HEK293T (cell line): ENCODE results near the gene CHIT1.

ENCODE experiments used
- CTCF ChIA-PET: fragments of 350-600 bp; formaldehyde crosslinking; extraction: SDS; loops from one replicate; lab custom pipeline; 2021; ENCODE audit warnings: antibody characterized with exemption, inconsistent platforms; lab: Yijun Ruan, JAX
- POLR2A ChIA-PET: fragments of 350-600 bp; formaldehyde crosslinking; extraction: SDS; loops from one replicate; lab custom pipeline; 2020; ENCODE audit warnings: antibody characterized with exemption, inconsistent platforms; lab: Yijun Ruan, JAX
- DNase-seq: peaks from one replicate; pipeline ENCODE4 v3.0.0; 2012; ENCODE audit warnings: mixed read lengths; ENCODE audit errors: extremely low spot score
- ARNT ChIP-seq: fragments of 450-650 bp; IDR thresholded peaks from 2 replicates; pipeline ENCODE4 v1.6.1; 2017; ENCODE audit warnings: mild to moderate bottlenecking
- BHLHE40 ChIP-seq: fragments of 450-650 bp; IDR thresholded peaks from 2 replicates; pipeline ENCODE4 v1.6.1; 2016; ENCODE audit warnings: mild to moderate bottlenecking, moderate library complexity, borderline replicate concordance
- CTBP1 ChIP-seq: fragments of 450-650 bp; IDR thresholded peaks from 2 replicates; pipeline ENCODE4 v1.6.1; 2016; ENCODE audit warnings: borderline replicate concordance
- ELF4 ChIP-seq: fragments of 450-650 bp; IDR thresholded peaks from 2 replicates; pipeline ENCODE4 v1.6.1; 2017; ENCODE audit warnings: antibody characterized with exemption
- FOXA1 ChIP-seq: fragments of 450-650 bp; IDR thresholded peaks from 2 replicates; pipeline ENCODE4 v1.6.1; 2016; ENCODE audit warnings: mild to moderate bottlenecking
- FOXK2 ChIP-seq: fragments of 450-650 bp; IDR thresholded peaks from 2 replicates; pipeline ENCODE4 v1.6.1; 2016; ENCODE audit warnings: mild to moderate bottlenecking
- FOXM1 ChIP-seq: fragments of 450-650 bp; IDR thresholded peaks from 2 replicates; pipeline ENCODE4 v1.6.1; 2017; ENCODE audit warnings: mild to moderate bottlenecking, borderline replicate concordance
- HDGF ChIP-seq: fragments of 450-650 bp; IDR thresholded peaks from 2 replicates; pipeline ENCODE4 v1.6.1; 2017; ENCODE audit warnings: antibody characterized with exemption, borderline replicate concordance
- L3MBTL2 ChIP-seq: fragments of 450-650 bp; conservative IDR thresholded peaks from 2 replicates; pipeline ENCODE4 v1.6.1; 2016; ENCODE audit warnings: mild to moderate bottlenecking
- LEF1 ChIP-seq: fragments of 450-650 bp; IDR thresholded peaks from 2 replicates; pipeline ENCODE4 v1.6.1; 2017; ENCODE audit warnings: mild to moderate bottlenecking, borderline replicate concordance
- NFRKB ChIP-seq: fragments of 450-650 bp; IDR thresholded peaks from 2 replicates; pipeline ENCODE4 v1.6.1; 2016; ENCODE audit warnings: mild to moderate bottlenecking, moderate library complexity
- SP1 ChIP-seq: fragments of 450-650 bp; IDR thresholded peaks from 2 replicates; pipeline ENCODE4 v1.6.1; 2017
- SUZ12 ChIP-seq: fragments of 450-650 bp; IDR thresholded peaks from 2 replicates; pipeline ENCODE4 v1.6.1; 2016; ENCODE audit warnings: mild to moderate bottlenecking
- TARDBP ChIP-seq: fragments of 450-650 bp; IDR thresholded peaks from 2 replicates; pipeline ENCODE4 v1.6.1; 2016
- ZNF384 ChIP-seq: fragments of 450-650 bp; IDR thresholded peaks from 2 replicates; pipeline ENCODE4 v1.6.1; 2016
- TF ChIP-seq, protein P1 (sequence below): fragments of 450-650 bp; IDR thresholded peaks from 2 replicates; pipeline ENCODE4 v1.6.1; 2016

Gene CHIT1

DNA sequence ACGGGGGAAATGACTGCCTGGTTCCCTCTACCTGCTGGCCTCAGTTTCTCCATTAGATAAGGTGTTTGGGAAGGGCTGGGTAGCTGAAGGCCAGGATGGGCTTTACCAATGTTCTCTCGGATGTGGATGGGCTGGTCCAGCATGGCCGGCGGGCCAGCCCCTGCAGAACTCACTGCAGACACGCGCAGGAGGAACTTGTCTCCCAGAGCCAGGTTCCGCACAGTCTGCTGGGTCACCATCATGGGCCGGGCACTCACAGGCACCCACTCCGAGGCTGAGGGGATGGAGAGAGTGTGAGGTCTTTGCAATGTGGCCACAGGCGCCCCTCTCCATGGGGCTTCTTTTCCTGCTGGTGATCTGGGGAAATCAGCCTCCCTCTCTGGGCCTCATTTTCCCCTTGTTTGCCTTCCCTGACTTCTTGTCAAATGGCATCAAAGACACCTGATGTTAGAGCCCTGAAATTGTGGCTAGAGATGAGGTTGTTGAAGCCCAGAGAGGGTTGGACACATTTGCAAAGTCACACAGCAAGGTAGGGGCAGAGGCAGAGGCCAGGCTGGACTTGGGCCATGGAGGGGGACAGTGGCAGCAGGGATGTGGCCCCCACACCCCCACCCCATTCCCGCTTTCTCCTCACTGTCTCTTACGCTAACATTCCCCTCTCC lies 55.0 kb downstream of the CHIT1 start:
- ChIA-PET POLR2A (no interaction called here), CTCF (interaction anchor here (2.4 kb wide), 1 partner anchor 23 kb away, joined by 6 read pairs; no protein-coding TSS in a partner anchor)
- no peak for DNase-seq
- TF ChIP-seq CTBP1 (no peak), FOXM1 (no peak), NFRKB (no peak), FOXK2 (no peak)
- TF ChIP-seq, protein P1, sequence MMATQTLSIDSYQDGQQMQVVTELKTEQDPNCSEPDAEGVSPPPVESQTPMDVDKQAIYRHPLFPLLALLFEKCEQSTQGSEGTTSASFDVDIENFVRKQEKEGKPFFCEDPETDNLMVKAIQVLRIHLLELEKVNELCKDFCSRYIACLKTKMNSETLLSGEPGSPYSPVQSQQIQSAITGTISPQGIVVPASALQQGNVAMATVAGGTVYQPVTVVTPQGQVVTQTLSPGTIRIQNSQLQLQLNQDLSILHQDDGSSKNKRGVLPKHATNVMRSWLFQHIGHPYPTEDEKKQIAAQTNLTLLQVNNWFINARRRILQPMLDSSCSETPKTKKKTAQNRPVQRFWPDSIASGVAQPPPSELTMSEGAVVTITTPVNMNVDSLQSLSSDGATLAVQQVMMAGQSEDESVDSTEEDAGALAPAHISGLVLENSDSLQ = no peak

DNA sequence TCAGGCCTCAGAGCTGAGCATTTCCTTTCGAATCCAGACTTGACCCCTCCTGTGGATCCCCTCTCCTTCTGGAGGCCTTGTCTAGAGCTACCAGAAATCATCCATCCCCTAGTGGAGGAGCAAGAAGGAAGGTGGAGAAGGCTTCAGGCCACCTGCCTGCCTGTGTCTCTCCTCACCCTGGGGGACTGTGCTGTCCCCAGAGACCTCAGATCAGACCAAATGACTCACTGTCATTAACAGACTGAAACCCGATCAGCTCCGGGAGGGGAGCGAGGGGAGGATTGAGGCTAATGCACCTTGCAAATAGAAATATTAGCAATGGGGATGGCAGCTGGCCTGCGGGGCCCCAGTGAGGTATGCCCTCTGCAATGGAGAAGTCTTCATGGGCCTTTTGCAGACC lies 55.9 kb downstream of the CHIT1 start:
- POLR2A ChIA-PET = interaction anchor here (0.9 kb wide), 1 partner anchor 45 kb away, joined by 3 read pairs; no protein-coding TSS in a partner anchor
- TF ChIP-seq ZNF384 (no peak), TARDBP (no peak), NFRKB (no peak), SP1 (no peak), LEF1 (no peak), HDGF (no peak), FOXK2 (no peak), FOXA1 (no peak), L3MBTL2 (no peak), ARNT (no peak), SUZ12 (no peak), CTBP1 (no peak), ELF4 (no peak), FOXM1 (no peak), BHLHE40 (no peak)
- TF ChIP-seq, protein P1 = no peak

DNA sequence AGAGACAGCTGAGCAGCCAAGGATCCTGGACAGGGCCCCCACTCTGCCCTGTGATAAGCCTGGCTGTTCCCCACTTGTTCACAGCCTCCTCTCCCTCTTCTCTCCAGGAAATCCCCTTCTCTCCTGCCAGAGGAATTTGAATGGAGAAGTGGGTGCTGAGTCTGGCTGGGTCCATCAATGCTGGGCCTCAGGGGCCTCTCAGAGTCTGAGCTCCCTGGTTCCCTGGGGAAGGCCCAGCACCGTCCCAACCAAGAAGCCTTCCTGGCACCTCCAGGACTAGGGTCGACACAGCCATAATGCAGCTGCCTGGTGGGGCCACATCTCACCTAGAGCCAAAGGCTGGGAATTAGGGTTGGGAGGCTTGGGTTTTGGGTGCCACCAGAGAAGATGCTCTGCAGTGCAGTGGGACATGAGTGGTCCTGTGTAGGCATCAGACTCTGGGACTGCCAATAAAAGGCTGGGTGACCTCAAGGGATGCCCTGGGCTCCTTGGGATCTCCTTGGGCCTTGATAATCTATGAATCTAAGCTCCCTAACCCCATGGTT lies 56.4 kb downstream of the CHIT1 start:
- TF ChIP-seq, protein P1 = no peak
- TF ChIP-seq SP1 = no peak
- TF ChIP-seq BHLHE40 = no peak
- no peak for TF ChIP-seq FOXM1
- TF ChIP-seq NFRKB = no peak
- TF ChIP-seq FOXA1 = no peak
- TF ChIP-seq ZNF384 = no peak
- no peak for TF ChIP-seq ELF4
- no peak for TF ChIP-seq L3MBTL2
- TF ChIP-seq CTBP1 = no peak
- TF ChIP-seq SUZ12 = no peak
- TF ChIP-seq TARDBP = no peak
- no peak for TF ChIP-seq LEF1
- no peak for DNase-seq
- ChIA-PET CTCF (interaction anchor here (1.0 to 4.3 kb wide), 14 partner anchors 11 to 136 kb away, joined by 3 to 49 read pairs (median 6); partner anchors contain the start of gene ADORA1), POLR2A (interaction anchor here (0.9 kb wide), 1 partner anchor 45 kb away, joined by 3 read pairs; no protein-coding TSS in a partner anchor)

More for the DNA sequence above, 55.9 kb downstream of the CHIT1 start:
- CTCF ChIA-PET = interaction anchor here (1.0 to 4.3 kb wide), 12 partner anchors 11 to 134 kb away, joined by 3 to 49 read pairs (median 6); partner anchors contain the start of gene ADORA1
- no peak for DNase-seq

DNA sequence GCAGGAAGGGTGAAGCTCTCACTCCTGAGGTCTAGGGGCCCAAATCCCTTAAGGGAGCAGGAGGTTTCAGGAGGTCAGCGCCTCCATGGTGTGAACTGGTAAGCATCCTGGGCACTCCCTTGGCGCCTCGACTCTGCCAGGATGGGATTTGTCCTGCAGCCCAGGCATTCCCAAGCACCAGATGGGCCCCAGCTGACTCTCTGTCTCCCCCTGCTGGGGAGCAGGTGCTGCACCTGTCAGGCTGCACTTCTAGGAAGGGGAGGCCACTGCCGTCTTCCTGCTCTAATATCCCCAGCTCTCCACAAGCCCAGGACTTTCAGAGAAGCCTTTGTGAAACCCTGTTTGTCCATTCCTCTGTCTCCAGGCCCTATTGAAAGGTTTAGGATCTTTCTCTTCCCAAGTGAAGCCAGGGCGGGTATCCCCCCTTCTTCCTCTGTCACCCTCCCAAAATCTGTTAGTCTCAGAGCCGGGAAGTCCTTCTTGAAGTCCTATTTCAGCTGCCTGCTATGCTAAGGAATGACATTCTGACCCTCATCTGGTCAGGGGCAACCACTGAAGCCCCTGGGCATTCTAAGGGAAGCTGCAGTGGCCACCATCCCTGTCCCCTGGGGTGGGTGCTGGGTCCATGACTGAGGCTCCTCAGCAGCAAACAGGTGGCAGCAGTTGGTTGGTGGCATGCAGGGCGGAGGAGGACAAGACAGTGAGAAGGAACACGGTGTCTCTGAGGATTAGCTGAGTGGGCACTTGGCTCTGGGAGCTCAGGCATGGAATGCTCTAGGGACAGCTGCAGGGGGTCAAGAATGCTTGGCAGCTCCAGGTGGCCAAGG lies 57.1 kb downstream of the CHIT1 start:
- peak; percentile 91 for DNase-seq
- CTCF ChIA-PET = interaction anchor here (0.7 to 4.3 kb wide), 19 partner anchors 9 to 136 kb away, joined by 3 to 49 read pairs (median 5); partner anchors contain the start of gene ADORA1
- POLR2A ChIA-PET = no interaction called here
- TF ChIP-seq FOXA1 (no peak), TARDBP (no peak), ZNF384 (no peak), BHLHE40 (no peak), FOXM1 (no peak), L3MBTL2 (no peak), LEF1 (no peak), CTBP1 (no peak), ELF4 (no peak), FOXK2 (no peak), NFRKB (no peak), HDGF (no peak), SUZ12 (no peak), ARNT (no peak), SP1 (no peak)
- TF ChIP-seq, protein P1 = no peak
